Psoas muscle (tissue), 8 donors: ENCODE measurements around the gene PTPRCAP. TPM values are rescaled to one million over a fixed set of nuclear protein-coding genes. Genes with fewer than 3 reads are reported as not detected.

Experiments
- ATAC-seq, 4 donors: fragments of 200-7000 bp; cut with Tn5 transposase; one replicate each; pipeline ENCODE4 v1.9.1; 2020; ENCODE audit warnings: moderate library complexity in 3 of 4, mild to moderate bottlenecking in 2 of 4
- DNase-seq, 2 donors: peaks; one replicate each; pipeline ENCODE4 v3.0.0-alpha.2; 2020
- H3K27ac ChIP-seq: fragments of 200-600 bp; one replicate; pipeline ENCODE4 v1.8.0; 2022
- H3K27me3 ChIP-seq, 3 donors: fragments of 200-600 bp in 1 of 3; one replicate each; pipeline versions ENCODE4 v1.6.1 to v1.8.0; 2013 to 2022; ENCODE audit warnings: low read length in 2 of 3, mild to moderate bottlenecking in 2 of 3, moderate library complexity in 1 of 3; ENCODE audit not compliant: insufficient read depth in 3 of 3
- H3K36me3 ChIP-seq, 2 donors: fragments of 200-600 bp in 1 of 2; one replicate each; pipeline versions ENCODE4 v1.6.1 to v1.8.0; 2013 to 2022; ENCODE audit warnings: low read depth in 1 of 2, mild to moderate bottlenecking in 1 of 2, moderate library complexity in 1 of 2; ENCODE audit not compliant: insufficient read depth in 1 of 2
- H3K4me1 ChIP-seq: fragments of 200-600 bp; one replicate; pipeline ENCODE4 v1.8.0; 2022
- H3K4me3 ChIP-seq: fragments of 200-600 bp; one replicate; pipeline ENCODE4 v1.8.0; 2022; ENCODE audit warnings: mild to moderate bottlenecking
- H3K9me3 ChIP-seq: fragments of 200-600 bp; one replicate; pipeline ENCODE4 v1.8.0; 2022
- CTCF ChIP-seq: fragments of 200-600 bp; IDR thresholded peaks from one replicate; pipeline ENCODE4 v1.8.0; 2022; ENCODE audit warnings: antibody characterized with exemption
- WGBS, 3 donors: extraction: QIAGEN DNeasy Blood & Tissue Kit; methylation state at CpG; one replicate each; pipeline versions ENCODE4 v1.1.6 to v1.1.7; 2013; 5-methylcytosine and 5-hydroxymethylcytosine counted together
- intact Hi-C, 2 donors: fragments of 100-400 bp; cut with DNase I; formaldehyde crosslinking; loops; one replicate each; pipeline versions ENCODE4 v1.11.0 to v1.14.2; 2022
- polyA plus RNA-seq, 3 donors: library from polyadenylated mRNA; stranded (reverse); fragments of 200-250 nt; gene quantifications; one replicate each; pipeline ENCODE4 v1.2.3, GENCODE V29; 2013
- total RNA-seq, 4 donors: library from RNA; stranded (reverse); fragmentation: NEBNext Ultra II Directional in 2 of 4; extraction: Animal tissue kit (Norgen Biotek cat#: 25700) in 2 of 4; gene quantifications; one replicate each; pipeline versions ENCODE4 v1.2.1 to v1.2.4, GENCODE V29; 2021 to 2023
- donor health status: healthy with polysubstance abuse.
- donor health status: DM: no; HTN: no; CAD: no; lungs with moderate emphysema.
- donor health status: Bipolar disorder and iron deficiency.
- donor health status: healthy.
- donor health status: DM: yes; HTN: yes; CAD: no.
- donor health status: DM: no; HTN: no; CAD: no.
- donor health status: DM: no; HTN: no; CAD: no.
- donor health status: DM: yes; HTN: yes; CAD: no.

Gene PTPRCAP
- total and polyA plus RNA-seq, 7 donors: 0.25 to 1.4 (median 1.0) TPM

GRCh38 chr11:67406969-67407687, 30.4 kb downstream of the PTPRCAP start:
- peaks cover 0 to 32% (median 9%) of the 10 kb centered on the region in 3 donors for H3K27me3 ChIP-seq
- H3K4me1 ChIP-seq: peaks cover 2% of the 10 kb centered on the region
- WGBS, 3 donors: 37 to 61% (median 38%) methylated on average over 12 of the region's 12 CpGs
- no peaks in the 10 kb centered on the region for H3K36me3 ChIP-seq
- no peak overlapping the region for H3K4me3 ChIP-seq
- no peak for ATAC-seq
- no peaks in the 10 kb centered on the region for H3K9me3 ChIP-seq
- DNase-seq: no peak
- intact Hi-C loops: no loop called here
- H3K27ac ChIP-seq: no peak overlapping the region
- TF ChIP-seq CTCF: no peak

GRCh38 chr11:67406420-67406968, 31.0 kb downstream of the PTPRCAP start:
- H3K4me3 ChIP-seq: no peak overlapping the region
- WGBS, 3 donors: 81 to 85% (median 85%) methylated on average over 14 to 18 of the region's 18 CpGs
- intact Hi-C loops: no loop called here

GRCh38 chr11:67405688-67406339, 31.7 kb downstream of the PTPRCAP start:
- TF ChIP-seq CTCF: no peak
- Histone ChIP-seq H3K4me1 (peaks cover 5% of the 10 kb centered on the region), H3K9me3 (no peaks in the 10 kb centered on the region), H3K36me3 (no peaks in the 10 kb centered on the region), H3K4me3 (no peak overlapping the region), H3K27me3 (peaks cover 0 to 30% (median 9%) of the 10 kb centered on the region in 3 donors), H3K27ac (no peak overlapping the region)
- DNase-seq (no peak), ATAC-seq (no peak)
- intact Hi-C loops: no loop called here
- WGBS, 3 donors: 89 to 93% (median 89%) methylated on average over 9 of the region's 9 CpGs

More at GRCh38 chr11:67406420-67406968, 31.0 kb downstream of the PTPRCAP start:
- no peak for DNase-seq
- Histone ChIP-seq H3K27me3 (peaks cover 0 to 32% (median 9%) of the 10 kb centered on the region in 3 donors), H3K4me1 (peaks cover 5% of the 10 kb centered on the region), H3K36me3 (no peaks in the 10 kb centered on the region), H3K9me3 (no peaks in the 10 kb centered on the region), H3K27ac (no peak overlapping the region)
- no peak for TF ChIP-seq CTCF
- no peak for ATAC-seq

- WGBS, 3 donors: 86 to 95% (median 89%) methylated on average over 6 of the region's 6 CpGs
Observed at GRCh38 chr11:67405196-67405567, 32.3 kb downstream of the PTPRCAP start.

More at GRCh38 chr11:67405196-67405567, 32.3 kb downstream of the PTPRCAP start:
- ATAC-seq (no peak), DNase-seq (no peak)
- Histone ChIP-seq H3K27ac (no peak overlapping the region), H3K36me3 (peaks cover 0 to 6% of the 10 kb centered on the region in 2 donors), H3K27me3 (peaks cover 0 to 24% (median 7%) of the 10 kb centered on the region in 3 donors), H3K9me3 (no peaks in the 10 kb centered on the region), H3K4me1 (peaks cover 11% of the 10 kb centered on the region), H3K4me3 (no peak overlapping the region)
- intact Hi-C loops: no loop called here
- TF ChIP-seq CTCF: no peak
